ENCODE data around the gene GRWD1.

Gene GRWD1

DNA sequence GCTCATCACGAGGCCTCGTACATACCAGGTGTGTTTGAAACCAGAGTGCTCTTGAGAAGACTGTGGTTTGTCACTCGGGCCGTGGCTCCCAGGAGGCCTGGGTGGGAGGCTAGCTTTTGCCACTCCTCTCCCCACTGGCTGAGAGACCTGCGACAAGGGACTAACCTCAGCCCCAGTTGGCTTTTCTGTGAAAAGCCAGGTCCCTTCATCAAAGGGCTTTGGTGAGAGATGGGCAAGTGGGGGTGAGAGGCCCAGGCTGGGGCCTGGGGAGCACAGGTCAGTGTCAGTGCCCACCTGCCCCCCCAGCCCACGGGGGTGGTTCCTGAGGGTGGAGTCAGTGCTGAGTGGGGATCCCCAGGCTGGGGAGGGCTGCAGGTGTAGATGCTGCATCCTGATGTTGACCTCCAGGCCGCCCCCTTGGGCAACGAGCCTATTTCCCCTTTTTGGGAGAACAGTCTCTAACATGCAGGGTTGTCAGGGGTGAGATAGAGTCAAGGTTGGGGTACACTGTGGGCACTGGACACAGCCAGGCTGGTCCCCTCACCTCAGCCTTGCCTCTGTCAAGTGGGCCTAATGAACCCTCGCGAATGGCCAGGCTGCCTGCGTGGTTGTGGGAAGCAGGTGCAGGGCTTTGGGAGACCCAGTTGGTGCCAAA lies 10.3 kb downstream of the GRWD1 start:
- Histone ChIP-seq H3K4me3 (ENCODE audit: insufficient read depth, low read depth, low read length, poor library complexity, severe bottlenecking) (no peak overlapping the region), H3K4me1 (ENCODE audit: control insufficient read depth, insufficient read depth, low read length, poor library complexity, severe bottlenecking) (no peaks in the 10 kb centered on the region), H3K9me3 (ENCODE audit: control insufficient read depth, low read length) (no peaks in the 10 kb centered on the region), H3K36me3 (ENCODE audit: control insufficient read depth, insufficient read depth, low read length) (peaks cover 45% of the 10 kb centered on the region), H3K27me3 (replicated peaks; ENCODE audit: control insufficient read depth, insufficient read depth, low read length, poor library complexity, severe bottlenecking) (no peaks in the 10 kb centered on the region), H3K27ac (ENCODE audit: insufficient read depth, low read length, poor library complexity, severe bottlenecking) (no peak overlapping the region)
- no peak for DNase-seq

DNA sequence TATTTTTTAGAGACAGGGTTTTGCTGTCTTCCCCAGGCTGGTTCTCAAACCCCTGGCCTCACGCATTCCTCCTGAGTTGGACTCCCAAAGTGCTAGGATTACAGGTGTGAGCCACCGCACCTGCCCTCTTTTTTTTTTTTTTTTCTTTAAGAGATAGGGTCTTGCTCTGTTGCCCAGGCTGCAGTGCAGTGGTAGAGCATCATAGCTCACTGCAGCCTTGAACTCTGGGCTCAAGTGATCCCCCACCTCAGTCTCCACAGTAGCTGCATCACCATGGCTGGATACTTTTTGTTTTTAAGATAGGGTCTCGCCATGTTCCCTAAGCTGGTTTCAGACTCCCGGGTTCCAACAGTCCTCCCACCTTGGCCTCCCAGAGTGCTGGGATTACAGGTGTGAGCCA lies 11.1 kb downstream of the GRWD1 start:
- Histone ChIP-seq H3K27ac (ENCODE audit: insufficient read depth, low read length, poor library complexity, severe bottlenecking) (no peak overlapping the region), H3K4me1 (ENCODE audit: control insufficient read depth, insufficient read depth, low read length, poor library complexity, severe bottlenecking) (no peaks in the 10 kb centered on the region), H3K4me3 (ENCODE audit: insufficient read depth, low read depth, low read length, poor library complexity, severe bottlenecking) (no peak overlapping the region), H3K27me3 (replicated peaks; ENCODE audit: control insufficient read depth, insufficient read depth, low read length, poor library complexity, severe bottlenecking) (no peaks in the 10 kb centered on the region), H3K36me3 (ENCODE audit: control insufficient read depth, insufficient read depth, low read length) (peaks cover 37% of the 10 kb centered on the region), H3K9me3 (ENCODE audit: control insufficient read depth, low read length) (no peaks in the 10 kb centered on the region)
- DNase-seq: no peak

DNA sequence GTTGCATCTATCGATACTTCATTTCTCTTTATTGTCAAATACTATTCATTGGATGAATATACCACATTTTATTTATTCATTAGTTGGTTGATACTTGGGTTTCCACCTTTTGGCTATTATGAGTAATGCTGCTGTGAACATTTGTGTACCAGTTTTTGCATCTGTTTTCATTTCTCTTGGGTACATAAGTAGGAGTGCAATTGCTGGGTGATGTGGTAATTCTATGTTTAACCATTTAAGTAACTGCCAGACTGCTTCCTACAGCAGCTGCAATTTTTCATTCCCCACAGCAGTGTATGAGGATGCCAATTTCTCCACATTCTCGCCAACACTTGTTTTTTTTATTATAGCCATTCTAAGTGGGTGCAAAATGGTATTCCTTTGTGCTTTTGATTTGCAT lies 12.2 kb downstream of the GRWD1 start:
- no peak overlapping the region for H3K4me3 ChIP-seq (ENCODE audit: insufficient read depth, low read depth, low read length, poor library complexity, severe bottlenecking)
- H3K27me3 ChIP-seq (replicated peaks; ENCODE audit: control insufficient read depth, insufficient read depth, low read length, poor library complexity, severe bottlenecking): no peaks in the 10 kb centered on the region
- no peaks in the 10 kb centered on the region for H3K4me1 ChIP-seq (ENCODE audit: control insufficient read depth, insufficient read depth, low read length, poor library complexity, severe bottlenecking)
- no peak overlapping the region for H3K27ac ChIP-seq (ENCODE audit: insufficient read depth, low read length, poor library complexity, severe bottlenecking)
- no peak for DNase-seq
- H3K9me3 ChIP-seq (ENCODE audit: control insufficient read depth, low read length): no peaks in the 10 kb centered on the region
- H3K36me3 ChIP-seq (ENCODE audit: control insufficient read depth, insufficient read depth, low read length): peaks cover 27% of the 10 kb centered on the region

DNA sequence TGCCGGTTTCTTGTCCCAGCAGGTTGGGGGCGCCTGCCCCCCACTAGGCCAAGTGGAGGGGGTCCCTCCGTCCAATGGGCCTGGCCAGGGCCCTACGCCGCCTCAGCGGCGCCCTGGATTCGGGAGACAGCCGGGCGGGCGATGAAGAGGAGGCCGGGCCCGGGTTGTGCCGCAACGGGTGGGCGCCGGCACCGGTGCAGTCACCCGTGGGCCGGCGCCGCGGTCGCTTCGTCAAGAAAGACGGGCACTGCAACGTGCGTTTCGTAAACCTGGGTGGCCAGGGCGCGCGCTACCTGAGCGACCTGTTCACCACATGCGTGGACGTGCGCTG lies 15.8 kb downstream of the GRWD1 start:
- DNase-seq: no peak
- H3K36me3 ChIP-seq (ENCODE audit: control insufficient read depth, insufficient read depth, low read length): no peaks in the 10 kb centered on the region
- no peaks in the 10 kb centered on the region for H3K27me3 ChIP-seq (replicated peaks; ENCODE audit: control insufficient read depth, insufficient read depth, low read length, poor library complexity, severe bottlenecking)
- no peaks in the 10 kb centered on the region for H3K4me1 ChIP-seq (ENCODE audit: control insufficient read depth, insufficient read depth, low read length, poor library complexity, severe bottlenecking)
- H3K27ac ChIP-seq (ENCODE audit: insufficient read depth, low read length, poor library complexity, severe bottlenecking): no peak overlapping the region
- H3K9me3 ChIP-seq (ENCODE audit: control insufficient read depth, low read length): no peaks in the 10 kb centered on the region
- H3K4me3 ChIP-seq (ENCODE audit: insufficient read depth, low read depth, low read length, poor library complexity, severe bottlenecking): no peak overlapping the region

DNA sequence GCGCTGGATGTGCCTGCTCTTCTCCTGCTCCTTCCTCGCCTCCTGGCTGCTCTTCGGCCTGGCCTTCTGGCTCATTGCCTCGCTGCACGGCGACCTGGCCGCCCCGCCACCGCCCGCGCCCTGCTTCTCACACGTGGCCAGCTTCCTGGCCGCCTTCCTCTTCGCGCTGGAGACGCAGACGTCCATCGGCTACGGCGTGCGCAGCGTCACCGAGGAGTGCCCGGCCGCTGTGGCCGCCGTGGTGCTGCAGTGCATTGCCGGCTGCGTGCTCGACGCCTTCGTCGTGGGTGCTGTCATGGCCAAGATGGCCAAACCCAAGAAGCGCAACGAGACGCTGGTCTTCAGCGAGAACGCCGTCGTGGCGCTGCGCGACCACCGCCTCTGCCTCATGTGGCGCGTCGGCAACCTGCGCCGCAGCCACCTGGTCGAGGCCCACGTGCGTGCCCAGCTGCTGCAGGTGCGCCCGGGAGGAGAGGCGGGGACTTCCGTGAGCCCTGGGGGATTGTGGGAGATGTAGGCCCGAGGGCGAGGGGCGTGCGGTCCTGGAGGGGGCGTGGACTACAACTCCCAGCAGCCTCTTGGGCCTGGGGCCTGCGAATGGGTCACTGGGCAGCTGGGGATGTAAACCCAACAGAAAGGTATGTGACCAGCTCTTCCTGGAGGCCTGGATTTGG lies 16.3 kb downstream of the GRWD1 start:
- H3K27me3 ChIP-seq (replicated peaks; ENCODE audit: control insufficient read depth, insufficient read depth, low read length, poor library complexity, severe bottlenecking): no peaks in the 10 kb centered on the region
- no peaks in the 10 kb centered on the region for H3K36me3 ChIP-seq (ENCODE audit: control insufficient read depth, insufficient read depth, low read length)
- H3K9me3 ChIP-seq (ENCODE audit: control insufficient read depth, low read length): no peaks in the 10 kb centered on the region
- H3K27ac ChIP-seq (ENCODE audit: insufficient read depth, low read length, poor library complexity, severe bottlenecking): no peak overlapping the region
- H3K4me1 ChIP-seq (ENCODE audit: control insufficient read depth, insufficient read depth, low read length, poor library complexity, severe bottlenecking): no peaks in the 10 kb centered on the region
- no peak overlapping the region for H3K4me3 ChIP-seq (ENCODE audit: insufficient read depth, low read depth, low read length, poor library complexity, severe bottlenecking)
- no peak for DNase-seq

DNA sequence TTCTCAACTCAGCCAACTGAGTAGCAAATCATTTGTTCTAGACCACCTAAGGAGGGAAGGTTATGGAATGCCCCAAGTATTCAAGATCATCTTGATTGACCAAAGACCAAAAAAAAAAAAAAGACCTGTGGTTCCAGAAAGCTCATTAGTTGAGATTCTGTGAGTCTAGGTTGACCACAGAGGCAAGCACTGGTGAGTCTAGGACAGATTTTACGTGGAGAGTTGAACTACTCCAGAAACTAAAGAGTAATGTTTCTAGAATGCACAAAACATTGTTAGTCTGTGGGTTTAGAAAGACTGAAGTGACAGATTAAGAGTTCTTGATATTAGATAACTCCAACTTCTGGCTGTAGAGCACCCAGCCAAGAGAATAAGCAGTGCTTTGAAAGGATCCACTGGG lies 19.4 kb downstream of the GRWD1 start:
- Histone ChIP-seq H3K4me3 (ENCODE audit: insufficient read depth, low read depth, low read length, poor library complexity, severe bottlenecking) (no peak overlapping the region), H3K4me1 (ENCODE audit: control insufficient read depth, insufficient read depth, low read length, poor library complexity, severe bottlenecking) (peaks cover 11% of the 10 kb centered on the region), H3K36me3 (ENCODE audit: control insufficient read depth, insufficient read depth, low read length) (peaks cover 2% of the 10 kb centered on the region), H3K27ac (ENCODE audit: insufficient read depth, low read length, poor library complexity, severe bottlenecking) (no peak overlapping the region), H3K27me3 (replicated peaks; ENCODE audit: control insufficient read depth, insufficient read depth, low read length, poor library complexity, severe bottlenecking) (no peaks in the 10 kb centered on the region), H3K9me3 (ENCODE audit: control insufficient read depth, low read length) (no peaks in the 10 kb centered on the region)
- DNase-seq: no peak

DNA sequence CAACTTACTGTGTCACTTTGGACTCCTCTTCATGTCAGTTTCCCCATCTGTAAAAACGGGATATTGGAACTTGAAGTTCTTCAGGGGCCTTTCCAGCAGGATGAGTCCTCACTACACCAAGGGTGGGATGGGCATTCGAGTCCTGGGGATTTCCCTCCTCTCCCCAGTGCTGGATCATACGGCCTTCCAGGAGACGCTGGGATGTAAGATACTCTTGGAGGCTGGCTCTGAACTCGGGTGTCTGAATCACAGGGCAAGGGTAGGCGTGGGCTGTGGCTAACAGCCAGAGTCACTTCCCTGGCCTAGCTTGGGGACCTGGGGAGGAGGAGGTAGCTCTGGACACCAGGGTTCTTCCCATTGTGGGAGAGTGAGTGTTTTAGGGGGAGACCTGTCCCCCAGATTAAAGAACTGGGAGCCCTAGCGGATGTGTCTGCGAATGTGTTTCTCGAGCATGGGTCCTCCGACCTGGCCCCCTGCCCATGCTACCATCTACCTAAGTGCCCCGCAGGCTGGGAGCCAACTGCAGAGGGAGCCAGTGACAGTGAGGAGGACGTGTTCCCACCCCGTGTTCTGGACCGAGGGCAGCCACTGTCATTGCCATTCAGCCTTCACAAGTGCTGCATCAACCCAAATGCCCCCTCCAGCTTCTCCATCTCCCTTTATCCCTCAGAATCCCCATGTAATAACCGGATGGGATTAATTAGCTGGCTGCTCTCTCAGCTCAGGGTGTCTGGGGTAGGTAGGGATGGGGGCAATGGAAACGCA lies 21.0 kb downstream of the GRWD1 start:
- Histone ChIP-seq H3K27me3 (replicated peaks; ENCODE audit: control insufficient read depth, insufficient read depth, low read length, poor library complexity, severe bottlenecking) (no peaks in the 10 kb centered on the region), H3K9me3 (ENCODE audit: control insufficient read depth, low read length) (no peaks in the 10 kb centered on the region), H3K4me3 (ENCODE audit: insufficient read depth, low read depth, low read length, poor library complexity, severe bottlenecking) (no peak overlapping the region), H3K36me3 (ENCODE audit: control insufficient read depth, insufficient read depth, low read length) (peaks cover 17% of the 10 kb centered on the region), H3K27ac (ENCODE audit: insufficient read depth, low read length, poor library complexity, severe bottlenecking) (no peak overlapping the region), H3K4me1 (ENCODE audit: control insufficient read depth, insufficient read depth, low read length, poor library complexity, severe bottlenecking) (peaks cover 13% of the 10 kb centered on the region)
- DNase-seq: no peak

DNA sequence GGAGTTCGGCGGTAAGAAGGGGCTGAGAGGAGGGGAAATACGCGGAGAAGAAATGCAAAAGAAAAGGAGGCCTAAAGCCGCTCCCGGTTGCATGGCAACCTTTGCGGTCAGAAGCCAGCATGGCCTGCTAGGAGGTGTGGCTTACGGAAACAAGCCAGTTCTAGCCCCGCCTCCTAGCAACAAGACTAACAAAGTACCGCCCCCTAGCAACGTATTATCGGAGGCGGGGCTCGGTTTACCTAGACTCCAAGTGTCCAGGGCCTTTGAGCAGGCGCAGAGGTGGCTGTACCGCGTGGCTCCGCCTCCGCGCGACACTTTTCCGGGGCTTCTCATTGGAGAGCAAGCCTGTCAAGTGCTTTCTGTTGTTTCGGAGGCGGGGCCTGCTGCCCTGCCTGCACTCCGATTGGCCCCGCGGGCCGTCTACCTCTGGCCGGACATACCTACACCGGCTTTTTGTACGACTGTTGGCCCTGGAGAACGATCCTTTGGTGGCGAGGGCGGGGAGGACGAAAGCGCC lies 23.0 kb downstream of the GRWD1 start:
- no peaks in the 10 kb centered on the region for H3K9me3 ChIP-seq (ENCODE audit: control insufficient read depth, low read length)
- H3K27ac ChIP-seq (ENCODE audit: insufficient read depth, low read length, poor library complexity, severe bottlenecking): peak overlapping the region; percentile 86
- H3K4me1 ChIP-seq (ENCODE audit: control insufficient read depth, insufficient read depth, low read length, poor library complexity, severe bottlenecking): peaks cover 13% of the 10 kb centered on the region
- no peaks in the 10 kb centered on the region for H3K27me3 ChIP-seq (replicated peaks; ENCODE audit: control insufficient read depth, insufficient read depth, low read length, poor library complexity, severe bottlenecking)
- H3K4me3 ChIP-seq (ENCODE audit: insufficient read depth, low read depth, low read length, poor library complexity, severe bottlenecking): peak overlapping the region; percentile 94
- H3K36me3 ChIP-seq (ENCODE audit: control insufficient read depth, insufficient read depth, low read length): peaks cover 35% of the 10 kb centered on the region
- peak; percentile 100 for DNase-seq

DNA sequence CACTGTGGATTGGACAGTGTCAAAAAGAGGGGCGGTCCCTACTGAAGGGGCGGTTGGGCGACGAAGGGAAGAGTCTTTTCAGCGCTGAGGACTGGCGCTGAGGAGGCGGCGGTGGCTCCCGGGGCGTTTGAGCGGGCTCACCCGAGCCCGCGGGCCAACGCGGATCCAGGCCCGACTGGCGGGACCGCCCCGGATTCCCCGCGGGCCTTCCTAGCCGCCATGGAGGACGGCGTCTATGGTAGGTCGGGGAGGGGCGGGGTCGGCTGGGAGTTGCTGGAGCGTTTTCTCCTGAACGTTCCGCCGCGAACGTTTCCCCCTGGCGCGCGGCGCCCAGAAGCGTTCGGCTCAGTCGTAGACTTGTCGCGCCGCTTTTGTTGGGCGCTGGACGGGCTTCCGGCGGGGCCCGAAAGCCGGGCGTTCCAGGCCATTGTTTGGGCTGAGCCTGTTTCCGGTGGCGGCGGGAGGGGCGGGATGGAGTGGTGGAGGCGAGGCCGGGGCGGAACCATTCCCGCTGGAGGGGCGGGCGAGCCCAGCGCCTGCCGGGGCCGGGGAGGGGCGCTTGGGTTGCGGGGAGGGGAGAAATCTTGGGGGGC lies 23.6 kb downstream of the GRWD1 start, which contains the start of gene CYTH2:
CYTH2 (plus strand) TSS at position 81 of the 593 bp plus-strand sequence; CDS start at position 220, 139 bp downstream.
- peak; percentile 53 to 66 (median 61) for DNase-seq
- Histone ChIP-seq H3K4me1 (ENCODE audit: control insufficient read depth, insufficient read depth, low read length, poor library complexity, severe bottlenecking) (peaks cover 13% of the 10 kb centered on the region), H3K9me3 (ENCODE audit: control insufficient read depth, low read length) (no peaks in the 10 kb centered on the region), H3K4me3 (ENCODE audit: insufficient read depth, low read depth, low read length, poor library complexity, severe bottlenecking) (peak within 1 kb of the TSS; percentile 94), H3K36me3 (ENCODE audit: control insufficient read depth, insufficient read depth, low read length) (peaks cover 39% of the 10 kb centered on the region), H3K27ac (ENCODE audit: insufficient read depth, low read length, poor library complexity, severe bottlenecking) (peak within 1 kb of the TSS; percentile 86), H3K27me3 (replicated peaks; ENCODE audit: control insufficient read depth, insufficient read depth, low read length, poor library complexity, severe bottlenecking) (no peaks in the 10 kb centered on the region)

Measured in effector memory CD4-positive, alpha-beta T cell (primary cell).